Liver (tissue), 9 donors: ENCODE data around the gene NARF. TPM values are rescaled to one million over a fixed set of nuclear protein-coding genes. Genes with fewer than 3 reads are reported as not detected.

ENCODE experiments used
- DNase-seq: peaks from one replicate; pipeline ENCODE4 v3.0.0-alpha.2; 2017; ENCODE audit warnings: low spot score
- H3K27ac ChIP-seq, 2 donors: one replicate each; pipeline ENCODE4 v1.7.0; 2013; ENCODE audit warnings: inconsistent platforms in 2 of 2, low read length in 2 of 2, control low read depth in 1 of 2, low read depth in 1 of 2, mild to moderate bottlenecking in 1 of 2
- H3K27me3 ChIP-seq, 4 donors: one replicate each; pipeline versions ENCODE4 v1.6.1 to v1.7.0; 2013; ENCODE audit warnings: low read length in 3 of 4, inconsistent platforms in 1 of 4, mild to moderate bottlenecking in 1 of 4, moderate library complexity in 1 of 4; ENCODE audit not compliant: control insufficient read depth in 4 of 4, insufficient read depth in 4 of 4
- H3K36me3 ChIP-seq, 4 donors: one replicate each; pipeline versions ENCODE4 v1.6.1 to v1.7.0; 2013; ENCODE audit warnings: low read length in 3 of 4, mild to moderate bottlenecking in 3 of 4, low read depth in 1 of 4, moderate library complexity in 1 of 4; ENCODE audit not compliant: control insufficient read depth in 4 of 4, insufficient read depth in 3 of 4
- H3K4me1 ChIP-seq, 4 donors: one replicate each; pipeline versions ENCODE4 v1.6.1 to v1.7.0; 2013; ENCODE audit warnings: low read length in 3 of 4, mild to moderate bottlenecking in 3 of 4, moderate library complexity in 1 of 4; ENCODE audit not compliant: control insufficient read depth in 4 of 4, insufficient read depth in 4 of 4
- H3K4me3 ChIP-seq, 3 donors: one replicate each; pipeline versions ENCODE4 v1.6.1 to v1.7.0; 2013; ENCODE audit warnings: low read length in 3 of 3, control low read depth in 1 of 3, low read depth in 1 of 3, mild to moderate bottlenecking in 1 of 3
- H3K9ac ChIP-seq, 2 donors: one replicate each; pipeline ENCODE4 v1.7.0; 2013; ENCODE audit warnings: low read length in 2 of 2, mild to moderate bottlenecking in 2 of 2, moderate library complexity in 2 of 2, control low read depth in 1 of 2, low read depth in 1 of 2
- H3K9me3 ChIP-seq, 4 donors: one replicate each; pipeline versions ENCODE4 v1.6.1 to v1.7.0; 2013; ENCODE audit warnings: low read length in 3 of 4; ENCODE audit not compliant: control insufficient read depth in 4 of 4
- ATF3 ChIP-seq: IDR thresholded peaks from 2 replicates; pipeline ENCODE4 v1.6.1; 2016; ENCODE audit warnings: antibody characterized with exemption
- EGR1 ChIP-seq, 2 donors: IDR thresholded peaks; 2 replicates each; pipeline ENCODE4 v1.6.1; 2016 to 2018; ENCODE audit warnings: antibody characterized with exemption in 2 of 2, low read depth in 2 of 2
- FOXA1 ChIP-seq: IDR thresholded peaks from 2 replicates; pipeline ENCODE4 v1.6.1; 2016; ENCODE audit warnings: antibody characterized with exemption
- FOXA2 ChIP-seq: IDR thresholded peaks from 2 replicates; pipeline ENCODE4 v1.6.1; 2016; ENCODE audit warnings: antibody characterized with exemption
- GABPA ChIP-seq, 2 donors: IDR thresholded peaks in 1 of 2; conservative IDR thresholded peaks in 1 of 2; 2 replicates each; pipeline ENCODE4 v1.6.1; 2016; ENCODE audit warnings: antibody characterized with exemption in 2 of 2, mild to moderate bottlenecking in 1 of 2, moderate library complexity in 1 of 2
- HNF4A ChIP-seq, 2 donors: conservative IDR thresholded peaks; 2 replicates each; pipeline ENCODE4 v1.6.1; 2016; ENCODE audit warnings: antibody characterized with exemption in 2 of 2, mild to moderate bottlenecking in 2 of 2
- HNF4G ChIP-seq: IDR thresholded peaks from 2 replicates; pipeline ENCODE4 v1.6.1; 2016; ENCODE audit warnings: antibody characterized with exemption
- JUND ChIP-seq, 2 donors: IDR thresholded peaks; 2 replicates each; pipeline ENCODE4 v1.6.1; 2016; ENCODE audit warnings: antibody characterized with exemption in 2 of 2
- NR2F2 ChIP-seq: IDR thresholded peaks from 2 replicates; pipeline ENCODE4 v1.6.1; 2016; ENCODE audit warnings: antibody characterized with exemption
- SP1 ChIP-seq: IDR thresholded peaks from 2 replicates; pipeline ENCODE4 v1.6.1; 2018; ENCODE audit warnings: antibody characterized with exemption, mild to moderate bottlenecking
- TAF1 ChIP-seq: conservative IDR thresholded peaks from 2 replicates; pipeline ENCODE4 v1.6.1; 2016; ENCODE audit warnings: antibody characterized with exemption, mild to moderate bottlenecking
- YY1 ChIP-seq: IDR thresholded peaks from 2 replicates; pipeline ENCODE4 v1.6.1; 2016; ENCODE audit warnings: antibody characterized with exemption, mild to moderate bottlenecking
- ZBTB33 ChIP-seq: IDR thresholded peaks from 2 replicates; pipeline ENCODE4 v1.6.1; 2016; ENCODE audit warnings: antibody characterized with exemption
- WGBS: extraction: QIAGEN DNeasy Blood & Tissue Kit; methylation state at CpG from one replicate; pipeline ENCODE4 v1.1.7; 2013; 5-methylcytosine and 5-hydroxymethylcytosine counted together
- polyA plus RNA-seq, 2 donors: library from polyadenylated mRNA; stranded (reverse) in 1 of 2; unstranded in 1 of 2; fragments of 200-250 nt in 1 of 2; fragments of >200 nt in 1 of 2; fragmentation: Nextera tagmentation in 1 of 2; extraction: Ambion mirVana in 1 of 2; gene quantifications; one replicate each; pipeline versions ENCODE4 v1.2.1 to v1.2.3, GENCODE V29; 2013 to 2015
- total RNA-seq, 2 donors: library from RNA; depleted of rRNA; stranded (reverse); fragments of >200 nt; gene quantifications; one replicate each; pipeline ENCODE4 v1.2.3, GENCODE V29; 2014
- TF ChIP-seq, protein P1 (sequence below): fragments of 150-350 bp; IDR thresholded peaks from 2 replicates; pipeline ENCODE4 v1.5.1; 2017; ENCODE audit warnings: improper control_type of control experiment, low read depth, low read length; ENCODE audit not compliant: missing input control
- donor health status: healthy.
- donor health status: healthy.
- donor health status: healthy.
- donor health status: healthy.
- donor health status: healthy.

The NARF gene
- total and polyA plus RNA-seq, 4 donors: 19.8 to 87.5 (median 26.2) TPM

GRCh38 chr17:82457073-82457928 is 1.2 kb upstream of the NARF start:
- no peaks in the 10 kb centered on the region for H3K27me3 ChIP-seq
- H3K4me1 ChIP-seq: peaks cover 0 to 23% (median 13%) of the 10 kb centered on the region in 4 donors
- peak overlapping the region; percentile 89 to 91 for H3K9ac ChIP-seq
- H3K9me3 ChIP-seq: no peaks in the 10 kb centered on the region
- H3K27ac ChIP-seq: peak overlapping the region; percentile 99
- H3K4me3 ChIP-seq: peak overlapping the region; percentile 59 to 66 (median 59)
- peaks cover 0 to 9% (median 1%) of the 10 kb centered on the region in 4 donors for H3K36me3 ChIP-seq
- no peak for TF ChIP-seq FOXA1
- no peak for TF ChIP-seq NR2F2
- TF ChIP-seq ATF3: no peak
- TF ChIP-seq ZBTB33: no peak
- TF ChIP-seq, protein P1, sequence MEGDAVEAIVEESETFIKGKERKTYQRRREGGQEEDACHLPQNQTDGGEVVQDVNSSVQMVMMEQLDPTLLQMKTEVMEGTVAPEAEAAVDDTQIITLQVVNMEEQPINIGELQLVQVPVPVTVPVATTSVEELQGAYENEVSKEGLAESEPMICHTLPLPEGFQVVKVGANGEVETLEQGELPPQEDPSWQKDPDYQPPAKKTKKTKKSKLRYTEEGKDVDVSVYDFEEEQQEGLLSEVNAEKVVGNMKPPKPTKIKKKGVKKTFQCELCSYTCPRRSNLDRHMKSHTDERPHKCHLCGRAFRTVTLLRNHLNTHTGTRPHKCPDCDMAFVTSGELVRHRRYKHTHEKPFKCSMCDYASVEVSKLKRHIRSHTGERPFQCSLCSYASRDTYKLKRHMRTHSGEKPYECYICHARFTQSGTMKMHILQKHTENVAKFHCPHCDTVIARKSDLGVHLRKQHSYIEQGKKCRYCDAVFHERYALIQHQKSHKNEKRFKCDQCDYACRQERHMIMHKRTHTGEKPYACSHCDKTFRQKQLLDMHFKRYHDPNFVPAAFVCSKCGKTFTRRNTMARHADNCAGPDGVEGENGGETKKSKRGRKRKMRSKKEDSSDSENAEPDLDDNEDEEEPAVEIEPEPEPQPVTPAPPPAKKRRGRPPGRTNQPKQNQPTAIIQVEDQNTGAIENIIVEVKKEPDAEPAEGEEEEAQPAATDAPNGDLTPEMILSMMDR: no peak
- TF ChIP-seq HNF4A (conservative IDR thresholded peaks at IDR 0.05): no peak
- TF ChIP-seq FOXA2: no peak
- TF ChIP-seq YY1: no peak
- TF ChIP-seq SP1: no peak
- TF ChIP-seq EGR1 (IDR thresholded peaks at IDR 0.05; ENCODE audit: low read depth in 2 of 2): no peak
- no peak for TF ChIP-seq HNF4G
- no peak for TF ChIP-seq GABPA (IDR thresholded peaks at IDR 0.05 in 1 of 2, conservative IDR thresholded peaks at IDR 0.05 in 1 of 2)
- no peak for TF ChIP-seq JUND (IDR thresholded peaks at IDR 0.05)
- no peak for TF ChIP-seq TAF1
- 39% methylated on average over 10 of the region's 10 CpGs for WGBS
- no peak for DNase-seq

- no peak for DNase-seq
- under 1% methylated on average over 8 of the region's 8 CpGs for WGBS
- Histone ChIP-seq H3K4me1 (peaks cover 0 to 23% (median 13%) of the 10 kb centered on the region in 4 donors), H3K36me3 (peaks cover 0 to 12% (median 3%) of the 10 kb centered on the region in 4 donors), H3K27me3 (no peaks in the 10 kb centered on the region), H3K27ac (peak overlapping the region; percentile 99), H3K9ac (peak overlapping the region; percentile 89 to 91), H3K9me3 (no peaks in the 10 kb centered on the region), H3K4me3 (peak overlapping the region; percentile 59 to 66 (median 59))
- no peak for TF ChIP-seq ZBTB33
- no peak for TF ChIP-seq JUND (IDR thresholded peaks at IDR 0.05)
- no peak for TF ChIP-seq EGR1 (IDR thresholded peaks at IDR 0.05; ENCODE audit: low read depth in 2 of 2)
- no peak for TF ChIP-seq NR2F2
- no peak for TF ChIP-seq FOXA2
- TF ChIP-seq TAF1: no peak
- TF ChIP-seq YY1: no peak
Measured at GRCh38 chr17:82457929-82458178, 687 bp upstream of the NARF start.
